CD4-positive, alpha-beta T cell treated with Interleukin-4 for 1 hour (primary cell): ENCODE measurements around the gene GREB1.

Source experiments
- DNase-seq, 2 donors: peaks; one replicate each; pipeline ENCODE4 v3.0.0-alpha.2; 2020 to 2022

Gene GREB1

GRCh38 chr2:11563784-11564666, 30.2 kb downstream of the GREB1 start:
- no peak for DNase-seq

GRCh38 chr2:11564816-11565567, 31.1 kb downstream of the GREB1 start:
- DNase-seq: no peak

GRCh38 chr2:11566383-11566782, 32.5 kb downstream of the GREB1 start:
- DNase-seq: no peak

- no peak for DNase-seq
Measured at GRCh38 chr2:11567631-11568031, 33.8 kb downstream of the GREB1 start.

GRCh38 chr2:11568436-11568835, 34.6 kb downstream of the GREB1 start:
- DNase-seq: no peak

GRCh38 chr2:11569636-11570035, 35.8 kb downstream of the GREB1 start:
- DNase-seq: no peak

- no peak for DNase-seq
Measured at GRCh38 chr2:11571170-11571569, 37.3 kb downstream of the GREB1 start.

GRCh38 chr2:11572996-11573395, 39.2 kb downstream of the GREB1 start:
- no peak for DNase-seq

GRCh38 chr2:11573418-11574175, 39.8 kb downstream of the GREB1 start:
- no peak for DNase-seq

- no peak for DNase-seq
Measured at GRCh38 chr2:11574176-11575046, 40.6 kb downstream of the GREB1 start.

- DNase-seq: no peak
Measured at GRCh38 chr2:11576398-11576797, 42.6 kb downstream of the GREB1 start.

- DNase-seq: no peak
Measured at GRCh38 chr2:11577101-11577883, 43.4 kb downstream of the GREB1 start.

- DNase-seq: no peak
Measured at GRCh38 chr2:11578081-11578948, 44.5 kb downstream of the GREB1 start.

- DNase-seq: no peak
Measured at GRCh38 chr2:11578986-11579774, 45.3 kb downstream of the GREB1 start.

GRCh38 chr2:11579867-11580659, 46.2 kb downstream of the GREB1 start:
- DNase-seq: no peak

GRCh38 chr2:11580697-11581096, 46.9 kb downstream of the GREB1 start:
- no peak for DNase-seq

- no peak for DNase-seq
Measured at GRCh38 chr2:11581124-11581796, 47.4 kb downstream of the GREB1 start.
